Measurements from ENCODE around the gene DHX35.

Gene DHX35

DNA sequence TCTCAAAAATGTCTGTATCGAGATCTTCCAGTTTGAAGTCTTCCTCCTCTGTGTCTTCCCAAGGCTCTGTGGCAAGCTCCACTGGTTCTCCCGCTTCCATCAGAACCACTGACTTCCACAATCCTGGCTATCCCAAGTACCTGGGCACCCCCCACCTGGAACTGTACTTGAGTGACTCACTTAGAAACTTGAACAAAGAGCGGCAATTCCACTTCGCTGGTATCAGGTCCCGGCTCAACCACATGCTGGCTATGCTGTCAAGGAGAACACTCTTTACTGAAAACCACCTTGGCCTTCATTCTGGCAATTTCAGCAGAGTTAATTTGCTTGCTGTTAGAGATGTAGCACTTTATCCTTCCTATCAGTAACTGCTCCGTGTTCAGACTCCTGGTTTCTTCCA lies 10.0 kb upstream of the DHX35 start:
- H3K9me3 ChIP-seq (ENCODE audit: insufficient read depth, low read depth, low read length): no peaks in the 10 kb centered on the region
- peaks cover 77% of the 10 kb centered on the region; the same call in 1 of the 2 replicates for H3K36me3 ChIP-seq (ENCODE audit: insufficient read depth, low read length)
- no peak overlapping the region for H3K4me3 ChIP-seq (ENCODE audit: low read length, poor library complexity, severe bottlenecking)
- no peak overlapping the region for H3K9ac ChIP-seq (ENCODE audit: low read depth, low read length, poor library complexity, severe bottlenecking)
- H3K4me1 ChIP-seq (ENCODE audit: insufficient read depth, low read length, poor library complexity, severe bottlenecking): no peaks in the 10 kb centered on the region
- TF ChIP-seq, protein P1, sequence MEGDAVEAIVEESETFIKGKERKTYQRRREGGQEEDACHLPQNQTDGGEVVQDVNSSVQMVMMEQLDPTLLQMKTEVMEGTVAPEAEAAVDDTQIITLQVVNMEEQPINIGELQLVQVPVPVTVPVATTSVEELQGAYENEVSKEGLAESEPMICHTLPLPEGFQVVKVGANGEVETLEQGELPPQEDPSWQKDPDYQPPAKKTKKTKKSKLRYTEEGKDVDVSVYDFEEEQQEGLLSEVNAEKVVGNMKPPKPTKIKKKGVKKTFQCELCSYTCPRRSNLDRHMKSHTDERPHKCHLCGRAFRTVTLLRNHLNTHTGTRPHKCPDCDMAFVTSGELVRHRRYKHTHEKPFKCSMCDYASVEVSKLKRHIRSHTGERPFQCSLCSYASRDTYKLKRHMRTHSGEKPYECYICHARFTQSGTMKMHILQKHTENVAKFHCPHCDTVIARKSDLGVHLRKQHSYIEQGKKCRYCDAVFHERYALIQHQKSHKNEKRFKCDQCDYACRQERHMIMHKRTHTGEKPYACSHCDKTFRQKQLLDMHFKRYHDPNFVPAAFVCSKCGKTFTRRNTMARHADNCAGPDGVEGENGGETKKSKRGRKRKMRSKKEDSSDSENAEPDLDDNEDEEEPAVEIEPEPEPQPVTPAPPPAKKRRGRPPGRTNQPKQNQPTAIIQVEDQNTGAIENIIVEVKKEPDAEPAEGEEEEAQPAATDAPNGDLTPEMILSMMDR (conservative IDR thresholded peaks at IDR 0.05; ENCODE audit: low read length): no peak
- TF ChIP-seq EZH2phosphoT487 (IDR thresholded peaks at IDR 0.05; ENCODE audit: borderline replicate concordance): no peak
- H3K27me3 ChIP-seq (ENCODE audit: insufficient read depth, low read length, poor library complexity, severe bottlenecking): no peaks in the 10 kb centered on the region
- no peak overlapping the region for H2AFZ ChIP-seq (ENCODE audit: low read length)
- peaks cover 19% of the 10 kb centered on the region; the same call in 1 of the 2 replicates for H3K79me2 ChIP-seq (ENCODE audit: insufficient read depth, low read length)
- H3F3A ChIP-seq (ENCODE audit: low read depth): no peaks in the 10 kb centered on the region; the same call in 1 of the 2 replicates
- H3K9me2 ChIP-seq (replicated peaks; ENCODE audit: low read depth, low read length): no peaks in the 10 kb centered on the region
- no peak overlapping the region for H3K4me2 ChIP-seq (ENCODE audit: low read depth, low read length, poor library complexity, severe bottlenecking)
- H4K20me1 ChIP-seq (ENCODE audit: insufficient read depth, low read length, poor library complexity, severe bottlenecking): peaks cover 5% of the 10 kb centered on the region

GRCh38 chr20:38953630-38954340 lies 8.4 kb upstream of the DHX35 start:
- Histone ChIP-seq H3K9me2 (replicated peaks; ENCODE audit: low read depth, low read length) (no peaks in the 10 kb centered on the region), H3K4me2 (ENCODE audit: low read depth, low read length, poor library complexity, severe bottlenecking) (no peak overlapping the region), H2AFZ (ENCODE audit: low read length) (no peak overlapping the region), H3F3A (ENCODE audit: low read depth) (peaks cover 6% of the 10 kb centered on the region; the same call in 1 of the 2 replicates), H3K27me3 (ENCODE audit: insufficient read depth, low read length, poor library complexity, severe bottlenecking) (no peaks in the 10 kb centered on the region), H3K36me3 (ENCODE audit: insufficient read depth, low read length) (peaks cover 60% of the 10 kb centered on the region; the same call in 1 of the 2 replicates), H3K9me3 (ENCODE audit: insufficient read depth, low read depth, low read length) (no peaks in the 10 kb centered on the region), H3K79me2 (ENCODE audit: insufficient read depth, low read length) (0 out of 2 replicates have a peak, but pooled peaks cover 3% of the 10 kb centered on the region), H3K4me3 (ENCODE audit: low read length, poor library complexity, severe bottlenecking) (no peak overlapping the region), H3K4me1 (ENCODE audit: insufficient read depth, low read length, poor library complexity, severe bottlenecking) (no peaks in the 10 kb centered on the region), H3K9ac (ENCODE audit: low read depth, low read length, poor library complexity, severe bottlenecking) (no peak overlapping the region), H4K20me1 (ENCODE audit: insufficient read depth, low read length, poor library complexity, severe bottlenecking) (no peaks in the 10 kb centered on the region)
- no peak for TF ChIP-seq EZH2phosphoT487 (IDR thresholded peaks at IDR 0.05; ENCODE audit: borderline replicate concordance)
- TF ChIP-seq, protein P1 (conservative IDR thresholded peaks at IDR 0.05; ENCODE audit: low read length): no peak

DNA sequence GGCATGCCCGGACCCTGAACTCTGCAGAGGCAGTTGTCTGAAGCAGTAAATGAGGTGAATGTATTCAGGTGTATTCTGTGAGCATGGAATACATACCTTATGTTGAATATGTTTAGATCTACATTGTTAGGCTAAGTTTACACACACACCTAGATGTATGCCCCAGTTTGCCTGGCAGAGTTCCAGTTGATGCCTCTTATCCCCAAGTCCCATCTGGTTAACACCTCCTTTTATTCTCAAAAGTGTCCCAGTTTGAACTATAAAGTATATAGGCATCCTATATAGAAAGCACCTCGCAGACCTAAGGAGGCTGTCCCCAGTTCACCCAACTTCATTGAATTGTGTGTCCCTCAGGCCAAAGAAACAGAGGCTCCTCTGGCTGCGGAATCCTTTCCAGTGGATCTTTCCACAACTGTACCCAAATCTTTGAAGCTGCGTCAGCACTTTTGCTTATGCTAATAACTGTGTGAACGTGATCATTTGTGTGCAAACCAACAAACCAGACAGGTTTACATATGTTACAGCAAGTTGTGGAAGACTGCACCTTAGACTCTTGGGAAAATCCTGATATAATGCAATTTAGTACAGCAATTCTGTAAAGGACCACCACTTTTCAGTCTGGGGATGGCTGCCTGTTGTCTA lies 4.8 kb upstream of the DHX35 start:
- TF ChIP-seq, protein P1 (conservative IDR thresholded peaks at IDR 0.05; ENCODE audit: low read length): no peak
- TF ChIP-seq EZH2phosphoT487 (IDR thresholded peaks at IDR 0.05; ENCODE audit: borderline replicate concordance): no peak
- H3K36me3 ChIP-seq (ENCODE audit: insufficient read depth, low read length): peaks cover 25% of the 10 kb centered on the region; the same call in 1 of the 2 replicates
- H3K4me2 ChIP-seq (ENCODE audit: low read depth, low read length, poor library complexity, severe bottlenecking): no peak overlapping the region
- no peaks in the 10 kb centered on the region for H3K9me3 ChIP-seq (ENCODE audit: insufficient read depth, low read depth, low read length)
- H3K27me3 ChIP-seq (ENCODE audit: insufficient read depth, low read length, poor library complexity, severe bottlenecking): no peaks in the 10 kb centered on the region
- H3K9me2 ChIP-seq (replicated peaks; ENCODE audit: low read depth, low read length): no peaks in the 10 kb centered on the region
- H3K9ac ChIP-seq (ENCODE audit: low read depth, low read length, poor library complexity, severe bottlenecking): no peak overlapping the region
- H2AFZ ChIP-seq (ENCODE audit: low read length): no peak overlapping the region
- H3K4me1 ChIP-seq (ENCODE audit: insufficient read depth, low read length, poor library complexity, severe bottlenecking): peaks cover 10% of the 10 kb centered on the region
- H3K4me3 ChIP-seq (ENCODE audit: low read length, poor library complexity, severe bottlenecking): no peak overlapping the region
- no peaks in the 10 kb centered on the region for H4K20me1 ChIP-seq (ENCODE audit: insufficient read depth, low read length, poor library complexity, severe bottlenecking)
- peaks cover 10% of the 10 kb centered on the region for H3K79me2 ChIP-seq (ENCODE audit: insufficient read depth, low read length)
- peaks cover 8% of the 10 kb centered on the region; the same call in 1 of the 2 replicates for H3F3A ChIP-seq (ENCODE audit: low read depth)

Measured in Loucy (cell line).